HepG2 (cell line): ENCODE data around the gene UBAC1. TPM values are rescaled to one million over a fixed set of nuclear protein-coding genes. Genes with fewer than 3 reads are reported as not detected.

Source experiments
- ARNT ChIP-seq: fragments of 450-650 bp; IDR thresholded peaks from 2 replicates; pipeline ENCODE4 v1.6.1; 2017
- ATF5 ChIP-seq: sonication (generic); formaldehyde crosslinking; IDR thresholded peaks from 2 replicates; pipeline ENCODE4 v1.4.0; 2020; ENCODE audit warnings: mild to moderate bottlenecking, low read depth, missing genetic modification reagents
- BHLHE40 ChIP-seq: IDR thresholded peaks from 2 replicates; pipeline ENCODE4 v1.6.1; 2011; ENCODE audit warnings: low read length, improper control_type of control experiment
- CBFB ChIP-seq: sonication (generic); formaldehyde crosslinking; IDR thresholded peaks from 2 replicates; pipeline ENCODE4 v1.4.0; 2020; ENCODE audit warnings: missing genetic modification reagents
- CBX2 ChIP-seq, 2 experiments: fragments of 200-600 bp in 1 of 2; sonication (generic); formaldehyde crosslinking in 1 of 2; IDR thresholded peaks; 2 replicates each; pipeline versions ENCODE4 v1.7.0 to v1.8.1; 2018 to 2022; ENCODE audit warnings: low read depth in 2 of 2, low read length in 1 of 2, mild to moderate bottlenecking in 1 of 2, missing genetic modification reagents in 1 of 2
- CHD2 ChIP-seq: IDR thresholded peaks from 2 replicates; pipeline ENCODE4 v1.6.1; 2011; ENCODE audit warnings: low read depth, low read length, improper control_type of control experiment
- DPF2 ChIP-seq: sonication (generic); formaldehyde crosslinking; IDR thresholded peaks from 2 replicates; pipeline ENCODE4 v1.4.0; 2020; ENCODE audit warnings: mild to moderate bottlenecking, low read depth, missing genetic modification reagents, borderline replicate concordance
- ERF ChIP-seq: IDR thresholded peaks from 2 replicates; pipeline ENCODE4 v1.6.1; 2018; ENCODE audit warnings: missing biosample characterization, missing genetic modification reagents
- GTF3A ChIP-seq: sonication (generic); formaldehyde crosslinking; conservative IDR thresholded peaks from 2 replicates; pipeline ENCODE4 v1.4.0; 2020; ENCODE audit warnings: mild to moderate bottlenecking, missing genetic modification reagents
- HHEX ChIP-seq: IDR thresholded peaks from 2 replicates; pipeline ENCODE4 v1.6.1; 2016; ENCODE audit warnings: control low read depth
- HOXD1 ChIP-seq: sonication (generic); formaldehyde crosslinking; IDR thresholded peaks from 2 replicates; pipeline ENCODE4 v1.5.0; 2020; ENCODE audit warnings: missing genetic modification reagents
- JARID2 ChIP-seq: sonication (generic); formaldehyde crosslinking; IDR thresholded peaks from 2 replicates; pipeline ENCODE4 v1.8.1; 2023; ENCODE audit warnings: missing genetic modification reagents, inconsistent platforms; ENCODE audit not compliant: insufficient replicate concordance
- JUND ChIP-seq: sonication (generic); formaldehyde crosslinking; IDR thresholded peaks from 2 replicates; pipeline ENCODE4 v1.8.0; 2022; ENCODE audit warnings: mild to moderate bottlenecking, missing genetic modification reagents
- MED13 ChIP-seq: sonication (generic); formaldehyde crosslinking; IDR thresholded peaks from 2 replicates; pipeline ENCODE4 v1.5.0; 2020; ENCODE audit warnings: missing genetic modification reagents
- MIER3 ChIP-seq: IDR thresholded peaks from 2 replicates; pipeline ENCODE4 v1.6.1; 2016; ENCODE audit warnings: missing compliant biosample characterization, borderline replicate concordance
- PHF20 ChIP-seq: sonication (generic); formaldehyde crosslinking; IDR thresholded peaks from 2 replicates; pipeline ENCODE4 v1.5.0; 2020; ENCODE audit warnings: mild to moderate bottlenecking, missing genetic modification reagents
- RBAK ChIP-seq: sonication (generic); formaldehyde crosslinking; IDR thresholded peaks from 2 replicates; pipeline ENCODE4 v1.5.1; 2020; ENCODE audit warnings: mild to moderate bottlenecking, missing genetic modification reagents
- SRF ChIP-seq: IDR thresholded peaks from 2 replicates; pipeline ENCODE4 v1.6.1; 2011; ENCODE audit warnings: mild to moderate bottlenecking, low read depth, low read length, moderate library complexity
- ZFP36 ChIP-seq: fragments of 150-350 bp; IDR thresholded peaks from 2 replicates; pipeline ENCODE4 v1.6.1; 2018; ENCODE audit warnings: borderline replicate concordance, low read length, low read depth; ENCODE audit not compliant: partially characterized antibody
- ZFX ChIP-seq: sonication (generic); formaldehyde crosslinking; IDR thresholded peaks from 2 replicates; pipeline ENCODE4 v1.4.0; 2020; ENCODE audit warnings: mild to moderate bottlenecking, low read depth, missing genetic modification reagents, moderate library complexity
- ZNF354B ChIP-seq: sonication (generic); formaldehyde crosslinking; IDR thresholded peaks from 2 replicates; pipeline ENCODE4 v1.8.0; 2022; ENCODE audit warnings: mild to moderate bottlenecking, missing genetic modification reagents
- ZNF431 ChIP-seq: sonication (generic); formaldehyde crosslinking; IDR thresholded peaks from 2 replicates; pipeline ENCODE4 v1.9.0; 2022; ENCODE audit warnings: missing genetic modification reagents, low read depth, mild to moderate bottlenecking, borderline replicate concordance
- ZNF703 ChIP-seq: sonication (generic); formaldehyde crosslinking; IDR thresholded peaks from 2 replicates; pipeline ENCODE4 v1.5.1; 2020; ENCODE audit warnings: missing genetic modification reagents, mild to moderate bottlenecking, moderate library complexity, borderline replicate concordance
- ZNF747 ChIP-seq: sonication (generic); formaldehyde crosslinking; IDR thresholded peaks from 2 replicates; pipeline ENCODE4 v1.8.1; 2023; ENCODE audit warnings: missing genetic modification reagents, mild to moderate bottlenecking, borderline replicate concordance
- polyA plus RNA-seq, 8 experiments: library from polyadenylated mRNA; depleted of rRNA in 3 of 8; stranded (reverse) in 7 of 8; unstranded in 1 of 8; fragments of >200 nt; fragmentation: Illumina TruSeq in 4 of 8; extraction: Trizol in 4 of 8; gene quantifications; 2 replicates each; pipeline versions ENCODE4 v1.2.1 to v1.2.3, GENCODE V29; 2011 to 2016; ENCODE audit warnings: low read depth in 4 of 8, missing spikeins in 1 of 8, mixed read lengths in 1 of 8; ENCODE audit not compliant: insufficient read depth in 1 of 8
- total RNA-seq, 5 experiments: library from RNA; depleted of rRNA; stranded (reverse); fragments of >200 nt; fragmentation: Illumina TruSeq; extraction: Trizol; gene quantifications; 2 replicates each; pipeline ENCODE4 v1.2.3, GENCODE V29; 2016; ENCODE audit warnings: low read depth in 1 of 5
- TF ChIP-seq, protein P1 (sequence below): sonication (generic); formaldehyde crosslinking; conservative IDR thresholded peaks from 2 replicates; pipeline ENCODE4 v1.4.0; 2020; ENCODE audit warnings: mild to moderate bottlenecking, missing genetic modification reagents, moderate library complexity
- TF ChIP-seq, protein P2 (sequence below): sonication (generic); formaldehyde crosslinking; IDR thresholded peaks from 2 replicates; pipeline ENCODE4 v1.4.0; 2020; ENCODE audit warnings: missing genetic modification reagents, borderline replicate concordance

The UBAC1 gene
- total and polyA plus RNA-seq, 2 of the 13 experiments (the other 11 are each of a cell fraction or from before 2014, with no cell fraction given): 32.2 to 34.1 TPM

DNA sequence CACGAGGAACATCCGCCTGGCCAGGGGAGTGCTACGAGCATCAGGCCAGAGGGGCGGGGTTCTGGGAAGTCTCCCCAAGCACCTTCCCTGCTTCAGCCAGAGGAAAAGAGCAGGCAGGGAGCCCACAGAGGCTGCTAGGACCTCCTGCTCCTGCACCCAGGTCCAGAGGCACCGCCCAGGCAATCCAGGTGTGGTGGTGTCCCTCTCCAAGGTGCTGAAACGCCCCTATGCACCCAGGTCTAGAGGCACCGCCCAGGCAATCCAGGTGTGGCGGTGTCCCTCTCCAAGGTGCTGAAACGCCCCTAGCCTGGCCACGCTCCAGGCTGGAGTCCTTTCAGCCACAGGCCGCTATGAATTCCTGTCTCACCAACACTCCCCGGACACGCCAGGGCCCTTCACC is 10.7 kb upstream of the UBAC1 start (continued):
- TF ChIP-seq, protein P1, sequence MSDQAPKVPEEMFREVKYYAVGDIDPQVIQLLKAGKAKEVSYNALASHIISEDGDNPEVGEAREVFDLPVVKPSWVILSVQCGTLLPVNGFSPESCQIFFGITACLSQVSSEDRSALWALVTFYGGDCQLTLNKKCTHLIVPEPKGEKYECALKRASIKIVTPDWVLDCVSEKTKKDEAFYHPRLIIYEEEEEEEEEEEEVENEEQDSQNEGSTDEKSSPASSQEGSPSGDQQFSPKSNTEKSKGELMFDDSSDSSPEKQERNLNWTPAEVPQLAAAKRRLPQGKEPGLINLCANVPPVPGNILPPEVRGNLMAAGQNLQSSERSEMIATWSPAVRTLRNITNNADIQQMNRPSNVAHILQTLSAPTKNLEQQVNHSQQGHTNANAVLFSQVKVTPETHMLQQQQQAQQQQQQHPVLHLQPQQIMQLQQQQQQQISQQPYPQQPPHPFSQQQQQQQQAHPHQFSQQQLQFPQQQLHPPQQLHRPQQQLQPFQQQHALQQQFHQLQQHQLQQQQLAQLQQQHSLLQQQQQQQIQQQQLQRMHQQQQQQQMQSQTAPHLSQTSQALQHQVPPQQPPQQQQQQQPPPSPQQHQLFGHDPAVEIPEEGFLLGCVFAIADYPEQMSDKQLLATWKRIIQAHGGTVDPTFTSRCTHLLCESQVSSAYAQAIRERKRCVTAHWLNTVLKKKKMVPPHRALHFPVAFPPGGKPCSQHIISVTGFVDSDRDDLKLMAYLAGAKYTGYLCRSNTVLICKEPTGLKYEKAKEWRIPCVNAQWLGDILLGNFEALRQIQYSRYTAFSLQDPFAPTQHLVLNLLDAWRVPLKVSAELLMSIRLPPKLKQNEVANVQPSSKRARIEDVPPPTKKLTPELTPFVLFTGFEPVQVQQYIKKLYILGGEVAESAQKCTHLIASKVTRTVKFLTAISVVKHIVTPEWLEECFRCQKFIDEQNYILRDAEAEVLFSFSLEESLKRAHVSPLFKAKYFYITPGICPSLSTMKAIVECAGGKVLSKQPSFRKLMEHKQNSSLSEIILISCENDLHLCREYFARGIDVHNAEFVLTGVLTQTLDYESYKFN (CRISPR knock-in tag): peak; percentile 47; the same call in 1 of the 2 replicates
- peak; percentile 39; the same call in 1 of the 2 replicates for TF ChIP-seq ZFX (CRISPR knock-in tag)
- TF ChIP-seq ZNF747 (CRISPR knock-in tag): peak; percentile 98; the same call in 1 of the 2 replicates
- no peak for TF ChIP-seq DPF2 (CRISPR knock-in tag)
- no peak for TF ChIP-seq CHD2
- TF ChIP-seq ARNT: no peak
- TF ChIP-seq BHLHE40: no peak
- TF ChIP-seq CBX2 (IDR thresholded peaks at IDR 0.05; ENCODE audit: low read depth, low read length): no peak
- no peak for TF ChIP-seq CBX2 (CRISPR knock-in tag; IDR thresholded peaks at IDR 0.05; ENCODE audit: low read depth)
- TF ChIP-seq GTF3A: no peak
- TF ChIP-seq CBFB (CRISPR knock-in tag): peak; percentile 76
- TF ChIP-seq, protein P2, sequence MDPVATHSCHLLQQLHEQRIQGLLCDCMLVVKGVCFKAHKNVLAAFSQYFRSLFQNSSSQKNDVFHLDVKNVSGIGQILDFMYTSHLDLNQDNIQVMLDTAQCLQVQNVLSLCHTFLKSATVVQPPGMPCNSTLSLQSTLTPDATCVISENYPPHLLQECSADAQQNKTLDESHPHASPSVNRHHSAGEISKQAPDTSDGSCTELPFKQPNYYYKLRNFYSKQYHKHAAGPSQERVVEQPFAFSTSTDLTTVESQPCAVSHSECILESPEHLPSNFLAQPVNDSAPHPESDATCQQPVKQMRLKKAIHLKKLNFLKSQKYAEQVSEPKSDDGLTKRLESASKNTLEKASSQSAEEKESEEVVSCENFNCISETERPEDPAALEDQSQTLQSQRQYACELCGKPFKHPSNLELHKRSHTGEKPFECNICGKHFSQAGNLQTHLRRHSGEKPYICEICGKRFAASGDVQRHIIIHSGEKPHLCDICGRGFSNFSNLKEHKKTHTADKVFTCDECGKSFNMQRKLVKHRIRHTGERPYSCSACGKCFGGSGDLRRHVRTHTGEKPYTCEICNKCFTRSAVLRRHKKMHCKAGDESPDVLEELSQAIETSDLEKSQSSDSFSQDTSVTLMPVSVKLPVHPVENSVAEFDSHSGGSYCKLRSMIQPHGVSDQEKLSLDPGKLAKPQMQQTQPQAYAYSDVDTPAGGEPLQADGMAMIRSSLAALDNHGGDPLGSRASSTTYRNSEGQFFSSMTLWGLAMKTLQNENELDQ (CRISPR knock-in tag): peak; percentile 99
- TF ChIP-seq ZNF703 (CRISPR knock-in tag): peak; percentile 72; the same call in 1 of the 2 replicates
- TF ChIP-seq RBAK (CRISPR knock-in tag): peak; percentile 82; the same call in 1 of the 2 replicates
- TF ChIP-seq MED13 (CRISPR knock-in tag): peak; percentile 97
- peak; percentile 99 for TF ChIP-seq MIER3 (CRISPR knock-in tag)
- peak; percentile 75 for TF ChIP-seq PHF20 (CRISPR knock-in tag)
- TF ChIP-seq HOXD1: peak; percentile 97
- TF ChIP-seq ZFP36: no peak
- peak; percentile 100 for TF ChIP-seq ERF (CRISPR knock-in tag)
- TF ChIP-seq HHEX (CRISPR knock-in tag): peak; percentile 63; the same call in 1 of the 2 replicates
- TF ChIP-seq ZNF354B: peak; percentile 86; the same call in 1 of the 2 replicates
- TF ChIP-seq JUND: peak; percentile 73; the same call in 1 of the 2 replicates
- TF ChIP-seq JARID2: peak; percentile 99
- peak; percentile 98 for TF ChIP-seq ZNF431 (CRISPR knock-in tag)
- TF ChIP-seq ATF5 (CRISPR knock-in tag): peak; percentile 99
- TF ChIP-seq SRF: no peak
